Pulmonary artery endothelial cell (primary cell): Measurements from ENCODE around the gene ADIPOQ. TPM values are rescaled to one million over a fixed set of nuclear protein-coding genes. Genes with fewer than 3 reads are reported as not detected.
"Not testable (repeated sequence)": the region's sequence is repeated elsewhere in the genome, so short reads cannot be mapped to it uniquely, and the experiment has no call there.

ENCODE experiments used
- DNase-seq: peaks from one replicate; pipeline ENCODE4 v3.0.0-alpha.2; 2011; ENCODE audit warnings: low read depth, low spot score
- total RNA-seq: library from RNA; depleted of rRNA; stranded (reverse); fragments of >200 nt; gene quantifications from 2 replicates; pipeline ENCODE4 v1.2.3, GENCODE V29; 2014

The ADIPOQ gene
- total RNA-seq, 1 donor from 2014 or later: not detected

GRCh38 chr3:186826410-186826975 is 16.0 kb upstream of the ADIPOQ start:
- DNase-seq: no peak

DNA sequence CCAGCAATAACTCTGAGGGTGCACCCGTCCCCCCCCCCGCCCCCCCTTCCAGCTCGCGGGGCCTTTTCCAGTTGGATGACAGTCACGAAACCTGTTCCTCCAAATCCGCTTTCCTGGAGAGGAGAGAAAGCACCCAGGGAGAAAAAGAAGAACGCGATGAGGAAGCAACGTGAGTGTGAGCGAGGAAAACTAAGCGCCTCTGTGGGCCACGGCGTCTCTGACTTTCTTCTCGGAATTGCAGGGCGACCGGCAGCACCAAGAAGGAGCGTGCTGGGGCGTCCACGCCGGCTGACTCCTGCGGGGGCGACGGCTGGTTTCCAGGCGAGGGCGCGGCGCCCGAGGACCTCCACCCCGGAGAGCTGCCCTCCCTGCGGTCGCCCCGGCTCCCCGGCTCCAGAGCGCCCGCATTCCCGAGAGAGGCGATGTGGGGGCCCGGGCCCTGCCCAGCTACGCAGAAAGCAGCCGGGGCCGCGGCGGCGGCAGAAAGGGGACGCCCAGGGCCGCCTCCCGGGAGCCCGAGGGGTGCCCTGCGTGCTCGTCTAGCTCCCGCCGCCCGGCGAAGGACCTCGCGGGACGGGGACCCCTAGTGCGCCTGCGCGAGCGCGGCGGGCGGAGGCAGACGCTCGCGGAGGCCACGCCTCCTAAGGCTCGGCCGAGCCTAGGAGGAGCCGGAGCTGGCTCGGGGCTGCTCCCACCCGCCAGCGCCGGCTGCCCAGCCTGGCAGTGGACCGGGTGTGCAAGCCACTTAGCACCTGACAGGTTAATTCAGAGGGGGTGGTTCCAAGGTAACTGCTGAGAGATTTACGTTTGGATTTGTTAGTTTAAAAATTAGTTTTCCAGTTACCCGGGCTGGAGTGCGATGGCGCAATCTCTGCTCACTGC is 15.3 kb upstream of the ADIPOQ start:
- peak; percentile 26 for DNase-seq

GRCh38 chr3:186828340-186828739 is 14.2 kb upstream of the ADIPOQ start:
- DNase-seq: no peak

DNA sequence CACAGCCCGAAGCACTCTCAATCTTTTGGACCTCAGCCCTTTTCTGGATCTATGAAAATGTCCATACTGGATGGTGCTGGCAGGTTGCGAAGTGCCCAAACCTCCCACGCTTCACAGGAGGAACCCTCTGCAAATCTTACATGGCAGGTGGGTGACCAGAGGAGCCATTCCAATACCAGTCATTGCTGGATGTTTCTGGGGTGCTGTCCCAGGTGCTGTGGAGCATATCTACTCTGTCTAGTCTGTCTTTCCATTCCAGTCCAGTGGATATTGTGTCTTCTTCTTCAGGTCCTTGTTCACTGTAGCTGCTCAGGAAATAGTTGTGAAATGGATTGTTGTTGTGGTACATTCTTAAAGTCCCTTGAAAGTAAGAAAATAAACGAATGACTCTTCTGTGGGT is 10.7 kb upstream of the ADIPOQ start:
- DNase-seq: no peak

DNA sequence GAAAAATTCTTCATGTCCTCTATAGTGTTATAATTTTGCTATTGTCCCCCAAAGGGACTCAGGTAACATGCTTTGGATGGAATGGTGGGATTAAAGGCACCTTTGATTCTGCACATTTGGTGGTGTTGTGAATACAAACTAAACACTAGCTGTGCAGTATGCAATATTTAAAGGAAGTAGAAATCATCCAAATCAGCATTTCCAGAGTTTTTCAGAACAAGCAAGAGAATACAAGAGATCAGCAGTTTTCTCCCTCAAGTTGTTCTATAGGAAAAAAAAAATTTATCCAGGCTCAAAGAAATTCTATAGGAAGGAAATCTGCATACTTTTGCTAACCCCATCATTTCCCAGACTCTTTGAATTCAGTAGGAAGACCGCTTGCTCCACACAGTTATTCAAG is 10.2 kb upstream of the ADIPOQ start:
- DNase-seq: no peak

GRCh38 chr3:186839874-186840641 is 2.5 kb upstream of the ADIPOQ start:
- no peak for DNase-seq

GRCh38 chr3:186841620-186842019 is 890 bp upstream of the ADIPOQ start:
- no peak for DNase-seq

- no peak for DNase-seq
These were observed 526 bp downstream of the ADIPOQ start for GRCh38 chr3:186843039-186843432.

DNA sequence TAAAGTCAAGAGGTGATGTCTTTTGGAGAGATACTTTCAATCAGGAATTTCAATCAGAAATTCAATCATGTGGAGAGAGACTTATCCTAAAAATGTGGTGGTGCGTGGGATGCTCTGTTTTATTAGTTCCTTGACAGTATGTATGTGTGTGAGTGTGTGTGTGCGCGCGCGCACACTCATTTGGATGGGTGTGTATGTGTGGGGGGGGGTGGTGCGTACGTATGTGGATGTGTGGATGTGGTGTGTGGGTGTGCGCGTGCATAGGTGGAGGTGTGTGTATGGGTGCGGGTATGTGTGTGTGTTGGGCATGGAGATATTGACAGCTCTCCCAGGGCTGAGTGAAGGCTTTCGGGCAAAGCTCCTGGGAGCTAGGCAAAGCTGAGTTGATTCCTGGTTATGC is 2.4 kb downstream of the ADIPOQ start:
- DNase-seq: no peak

- DNase-seq: no peak
These were observed 3.2 kb downstream of the ADIPOQ start for GRCh38 chr3:186845756-186846155.

DNA sequence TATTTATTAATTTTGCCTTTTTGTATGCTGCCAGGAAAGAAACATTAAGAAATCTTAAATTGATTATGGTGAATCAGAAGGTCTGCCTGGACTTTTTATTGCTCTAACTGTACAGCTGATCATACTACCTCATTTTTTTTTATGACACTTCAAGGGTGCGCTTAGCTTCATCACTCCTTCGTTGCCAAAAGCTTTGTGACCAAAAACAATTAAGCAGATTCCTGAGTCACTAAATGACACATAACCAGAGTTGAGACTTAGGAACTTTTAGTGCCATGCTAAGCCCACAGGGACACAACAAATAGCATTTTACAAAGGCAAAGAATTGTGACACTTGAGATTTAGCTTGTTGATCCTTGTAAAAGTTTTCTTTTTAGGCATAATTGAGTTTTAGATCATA is 4.9 kb downstream of the ADIPOQ start:
- no peak for DNase-seq

DNA sequence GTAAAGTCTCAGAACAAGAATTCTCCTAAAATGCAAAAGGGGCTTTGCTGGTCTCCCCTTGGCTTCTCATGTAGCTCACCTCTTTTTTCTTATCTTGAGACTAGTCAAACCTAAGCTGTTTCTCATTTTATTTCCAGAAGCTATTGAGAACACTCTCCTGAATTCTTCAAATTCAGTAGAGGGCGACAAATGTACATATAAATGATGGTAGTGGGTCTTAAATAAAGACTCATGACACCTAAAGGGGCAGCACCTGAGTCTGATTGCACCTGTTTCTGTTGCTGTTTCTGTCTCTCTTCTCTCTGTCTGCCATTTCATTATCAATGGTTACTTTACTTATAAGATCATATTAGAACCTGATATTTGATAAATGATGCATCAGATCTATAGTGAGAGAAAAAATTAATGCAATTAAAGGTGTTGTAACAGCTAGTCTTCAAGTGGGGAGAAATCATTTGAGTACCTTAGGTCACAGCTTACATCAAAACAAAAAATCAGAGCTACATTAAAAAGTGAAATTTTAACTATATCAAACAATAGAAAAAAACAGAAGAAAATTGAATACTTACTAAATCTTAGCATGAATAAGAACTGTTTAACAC is 7.0 kb downstream of the ADIPOQ start:
- no peak for DNase-seq

DNA sequence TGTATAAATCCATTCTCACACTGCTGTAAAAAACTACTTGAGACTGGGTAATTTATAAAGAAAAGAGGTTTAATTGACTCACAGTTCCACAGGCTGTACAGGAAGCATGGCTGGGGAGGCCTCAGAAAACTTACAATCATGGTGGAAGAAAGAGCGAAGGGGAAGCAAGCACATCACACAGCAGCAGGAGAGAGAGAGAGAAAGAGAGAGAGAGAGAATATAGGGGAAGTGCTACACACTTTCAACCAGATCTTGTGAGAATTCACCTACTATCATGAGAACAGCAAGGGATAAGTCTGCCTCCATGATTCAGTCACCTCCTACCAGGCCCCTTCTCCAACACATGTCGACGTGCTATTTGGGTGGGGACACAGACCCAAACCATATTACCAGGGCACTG is 9.3 kb downstream of the ADIPOQ start:
- not testable (repeated sequence) for DNase-seq

GRCh38 chr3:186852994-186853393 is 10.5 kb downstream of the ADIPOQ start:
- no peak for DNase-seq

DNA sequence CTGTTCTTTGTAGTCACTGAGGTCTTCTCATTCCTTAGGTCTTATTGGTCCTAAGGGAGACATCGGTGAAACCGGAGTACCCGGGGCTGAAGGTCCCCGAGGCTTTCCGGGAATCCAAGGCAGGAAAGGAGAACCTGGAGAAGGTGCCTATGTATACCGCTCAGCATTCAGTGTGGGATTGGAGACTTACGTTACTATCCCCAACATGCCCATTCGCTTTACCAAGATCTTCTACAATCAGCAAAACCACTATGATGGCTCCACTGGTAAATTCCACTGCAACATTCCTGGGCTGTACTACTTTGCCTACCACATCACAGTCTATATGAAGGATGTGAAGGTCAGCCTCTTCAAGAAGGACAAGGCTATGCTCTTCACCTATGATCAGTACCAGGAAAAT is 11.6 kb downstream of the ADIPOQ start:
- no peak for DNase-seq

- no peak for DNase-seq
These were observed 12.4 kb downstream of the ADIPOQ start for GRCh38 chr3:186854954-186855353.

GRCh38 chr3:186857743-186858142 is 15.2 kb downstream of the ADIPOQ start:
- no peak for DNase-seq

- DNase-seq: not testable (repeated sequence)
These were observed 22.8 kb downstream of the ADIPOQ start for GRCh38 chr3:186865215-186865853.

DNA sequence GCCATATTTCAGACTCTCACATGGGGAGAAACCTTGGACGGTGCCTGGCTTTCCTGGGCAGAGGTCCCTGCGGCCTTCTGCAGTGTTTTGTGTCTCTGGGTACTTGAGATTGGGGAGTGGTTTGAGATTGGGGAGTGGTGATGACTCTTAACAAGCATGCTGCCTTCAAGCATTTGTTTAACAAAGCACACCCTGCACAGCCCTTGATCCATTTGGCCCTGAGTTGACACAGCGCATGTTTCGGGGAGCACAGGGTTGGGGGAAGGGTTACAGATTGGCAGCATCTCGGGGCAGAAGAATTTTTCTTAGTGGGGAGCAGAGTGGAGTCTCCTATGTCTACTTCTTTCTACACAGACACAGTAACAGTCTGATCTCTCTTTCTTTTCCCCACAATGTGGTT is 23.6 kb downstream of the ADIPOQ start:
- DNase-seq: not testable (repeated sequence)

GRCh38 chr3:186869253-186870100 is 27.0 kb downstream of the ADIPOQ start:
- DNase-seq: peak; percentile 39
